ENCODE data around the gene WDHD1. TPM values are rescaled to one million over a fixed set of nuclear protein-coding genes. Genes with fewer than 3 reads are reported as not detected.
A peak's percentile ranks its signal among the peaks of the same experiment; 100 is the strongest.
"Not testable (repeated sequence)": the region's sequence is repeated elsewhere in the genome, so short reads cannot be mapped to it uniquely, and the experiment has no call there.

Gene WDHD1
- polyA plus RNA-seq, 1 donor: 24.9 TPM

GRCh38 chr14:55047301-55048053 is 20.6 kb upstream of the WDHD1 start:
- no peak for DNase-seq

- DNase-seq: no peak
Observed at GRCh38 chr14:55045087-55045486, 18.2 kb upstream of the WDHD1 start.

GRCh38 chr14:55043528-55043927 is 16.6 kb upstream of the WDHD1 start:
- DNase-seq: no peak

GRCh38 chr14:55038708-55039107 is 11.8 kb upstream of the WDHD1 start:
- DNase-seq: no peak

- DNase-seq: not testable (repeated sequence)
Observed at GRCh38 chr14:55037995-55038394, 11.1 kb upstream of the WDHD1 start.

- no peak for DNase-seq
Observed at GRCh38 chr14:55031190-55031589, 4.3 kb upstream of the WDHD1 start.

- no peak for DNase-seq
Observed at GRCh38 chr14:55028476-55028875, 1.6 kb upstream of the WDHD1 start.

GRCh38 chr14:55028066-55028465 is 1.2 kb upstream of the WDHD1 start:
- peak; percentile 20 for DNase-seq

- DNase-seq: peak; percentile 4
Observed at GRCh38 chr14:55026441-55026792, 482 bp downstream of the WDHD1 start.

- no peak for DNase-seq
Observed at GRCh38 chr14:55025948-55026347, 951 bp downstream of the WDHD1 start.

- not testable (repeated sequence) for DNase-seq
Observed at GRCh38 chr14:55024365-55024764, 2.5 kb downstream of the WDHD1 start.

- DNase-seq: no peak
Observed at GRCh38 chr14:55019968-55020554, 6.8 kb downstream of the WDHD1 start.

GRCh38 chr14:55015006-55015405 is 11.9 kb downstream of the WDHD1 start:
- DNase-seq: no peak

GRCh38 chr14:55005071-55005470 is 21.8 kb downstream of the WDHD1 start:
- no peak for DNase-seq

- no peak for DNase-seq
Observed at GRCh38 chr14:55000381-55000780, 26.5 kb downstream of the WDHD1 start.

- DNase-seq: no peak
Observed at GRCh38 chr14:54985156-54985555, 41.7 kb downstream of the WDHD1 start.

GRCh38 chr14:54981698-54982097 is 45.2 kb downstream of the WDHD1 start:
- no peak for DNase-seq

- DNase-seq: no peak
Observed at GRCh38 chr14:54979039-54979438, 47.9 kb downstream of the WDHD1 start.

GRCh38 chr14:54976316-54976715 is 50.6 kb downstream of the WDHD1 start:
- no peak for DNase-seq

GRCh38 chr14:54975856-54976255 is 51.0 kb downstream of the WDHD1 start:
- DNase-seq: no peak

GRCh38 chr14:54974788-54975414 is 52.0 kb downstream of the WDHD1 start:
- no peak for DNase-seq

GRCh38 chr14:54967496-54967895 is 59.4 kb downstream of the WDHD1 start:
- no peak for DNase-seq

GRCh38 chr14:54955143-54955542 is 71.8 kb downstream of the WDHD1 start:
- no peak for DNase-seq

- DNase-seq: not testable (repeated sequence)
Observed at GRCh38 chr14:54953609-54954008, 73.3 kb downstream of the WDHD1 start.

Measured in left kidney (tissue), 2 donors.